ENCODE measurements around the gene LIPT1.

The LIPT1 gene

GRCh38 chr2:99198103-99198841 is 43.5 kb downstream of the LIPT1 start:
- no peaks in the 10 kb centered on the region for H4K20me1 ChIP-seq
- no peaks in the 10 kb centered on the region for H3K4me1 ChIP-seq
- H3K36me3 ChIP-seq: peaks cover 60% of the 10 kb centered on the region
- H3K27ac ChIP-seq: no peak overlapping the region
- H3K4me3 ChIP-seq: no peak overlapping the region
- H3K9ac ChIP-seq: no peak overlapping the region
- no peaks in the 10 kb centered on the region for H3K27me3 ChIP-seq
- H3K4me2 ChIP-seq: no peak overlapping the region
- TF ChIP-seq Cebpa-rat (IDR thresholded peaks at IDR 0.05): no peak
- no peaks in the 10 kb centered on the region for H3K9me3 ChIP-seq

GRCh38 chr2:99200076-99200800 is 45.5 kb downstream of the LIPT1 start:
- peaks cover 42% of the 10 kb centered on the region for H3K36me3 ChIP-seq
- no peak overlapping the region for H3K4me2 ChIP-seq
- H3K4me3 ChIP-seq: no peak overlapping the region
- no peaks in the 10 kb centered on the region for H3K4me1 ChIP-seq
- H3K27ac ChIP-seq: no peak overlapping the region
- no peak overlapping the region for H3K9ac ChIP-seq
- H3K27me3 ChIP-seq: no peaks in the 10 kb centered on the region
- no peaks in the 10 kb centered on the region for H4K20me1 ChIP-seq
- peaks cover 12% of the 10 kb centered on the region for H3K9me3 ChIP-seq
- TF ChIP-seq Cebpa-rat (IDR thresholded peaks at IDR 0.05): no peak

- Histone ChIP-seq H3K27ac (no peak overlapping the region), H3K9me3 (peaks cover 28% of the 10 kb centered on the region), H3K4me2 (no peak overlapping the region), H3K27me3 (no peaks in the 10 kb centered on the region), H3K9ac (no peak overlapping the region), H4K20me1 (no peaks in the 10 kb centered on the region), H3K4me3 (no peak overlapping the region), H3K36me3 (peaks cover 23% of the 10 kb centered on the region), H3K4me1 (no peaks in the 10 kb centered on the region)
- no peak for TF ChIP-seq Cebpa-rat (IDR thresholded peaks at IDR 0.05)
These were observed 47.4 kb downstream of the LIPT1 start for GRCh38 chr2:99201959-99202678.

- Histone ChIP-seq H3K4me1 (no peaks in the 10 kb centered on the region), H3K4me3 (no peak overlapping the region), H3K4me2 (no peak overlapping the region), H3K9me3 (peaks cover 28% of the 10 kb centered on the region), H3K36me3 (peaks cover 12% of the 10 kb centered on the region; the same call in 1 of the 2 replicates), H3K27me3 (no peaks in the 10 kb centered on the region), H4K20me1 (no peaks in the 10 kb centered on the region), H3K9ac (no peak overlapping the region), H3K27ac (no peak overlapping the region)
- no peak for TF ChIP-seq Cebpa-rat (IDR thresholded peaks at IDR 0.05)
These were observed 50.7 kb downstream of the LIPT1 start for GRCh38 chr2:99205491-99205890.

All from BLaER1 (cell line).